Pulmonary artery endothelial cell (primary cell): Measurements from ENCODE around the gene SMNDC1. TPM values are rescaled to one million over a fixed set of nuclear protein-coding genes. Genes with fewer than 3 reads are reported as not detected.

Experiments
- DNase-seq: peaks from one replicate; pipeline ENCODE4 v3.0.0-alpha.2; 2011; ENCODE audit warnings: low read depth, low spot score
- total RNA-seq: library from RNA; depleted of rRNA; stranded (reverse); fragments of >200 nt; gene quantifications from 2 replicates; pipeline ENCODE4 v1.2.3, GENCODE V29; 2014

The SMNDC1 gene
- total RNA-seq, 1 donor from 2014 or later = 6.9 TPM

GRCh38 chr10:110327262-110327914, 22.7 kb upstream of the SMNDC1 start:
- DNase-seq = no peak

- no peak for DNase-seq
These were observed 21.8 kb upstream of the SMNDC1 start for GRCh38 chr10:110326351-110327032.

GRCh38 chr10:110324805-110325280, 20.1 kb upstream of the SMNDC1 start:
- no peak for DNase-seq

GRCh38 chr10:110324201-110324804, 19.6 kb upstream of the SMNDC1 start:
- DNase-seq = no peak

- DNase-seq = no peak
These were observed 18.8 kb upstream of the SMNDC1 start for GRCh38 chr10:110323503-110323902.

- DNase-seq = no peak
These were observed 17.3 kb upstream of the SMNDC1 start for GRCh38 chr10:110321869-110322620.

- DNase-seq = no peak
These were observed 13.4 kb upstream of the SMNDC1 start for GRCh38 chr10:110317866-110318850.

GRCh38 chr10:110313674-110314073, 9.0 kb upstream of the SMNDC1 start:
- no peak for DNase-seq

- DNase-seq = no peak
These were observed 7.5 kb upstream of the SMNDC1 start for GRCh38 chr10:110312206-110312605.

GRCh38 chr10:110311357-110311949, 6.7 kb upstream of the SMNDC1 start:
- DNase-seq = no peak

- DNase-seq = peak; percentile 78
These were observed 6.0 kb upstream of the SMNDC1 start for GRCh38 chr10:110310741-110311140.

GRCh38 chr10:110307805-110308204, 3.1 kb upstream of the SMNDC1 start:
- no peak for DNase-seq

- DNase-seq = no peak
These were observed 1.7 kb upstream of the SMNDC1 start for GRCh38 chr10:110306452-110306768.

GRCh38 chr10:110305767-110306451, 1.2 kb upstream of the SMNDC1 start:
- peak; percentile 87 for DNase-seq

- no peak for DNase-seq
These were observed 333 bp downstream of the SMNDC1 start for GRCh38 chr10:110304394-110304779.

- DNase-seq = no peak
These were observed 1.0 kb downstream of the SMNDC1 start for GRCh38 chr10:110303681-110304080.

- no peak for DNase-seq
These were observed 4.2 kb downstream of the SMNDC1 start for GRCh38 chr10:110300486-110300986.

- DNase-seq = no peak
These were observed 7.8 kb downstream of the SMNDC1 start for GRCh38 chr10:110296966-110297365.

- DNase-seq = no peak
These were observed 17.9 kb downstream of the SMNDC1 start for GRCh38 chr10:110286841-110287240.

GRCh38 chr10:110285501-110285900, 19.2 kb downstream of the SMNDC1 start:
- no peak for DNase-seq
